HG03108 (cell line): ENCODE data around the gene SH3D21.

ENCODE experiments used
- ATAC-seq: cut with Tn5 transposase; IDR thresholded peaks from one replicate; pipeline ENCODE4 v1.9.1; 2021; ENCODE audit warnings: moderate library complexity; ENCODE audit not compliant: unreplicated experiment

Gene SH3D21

DNA sequence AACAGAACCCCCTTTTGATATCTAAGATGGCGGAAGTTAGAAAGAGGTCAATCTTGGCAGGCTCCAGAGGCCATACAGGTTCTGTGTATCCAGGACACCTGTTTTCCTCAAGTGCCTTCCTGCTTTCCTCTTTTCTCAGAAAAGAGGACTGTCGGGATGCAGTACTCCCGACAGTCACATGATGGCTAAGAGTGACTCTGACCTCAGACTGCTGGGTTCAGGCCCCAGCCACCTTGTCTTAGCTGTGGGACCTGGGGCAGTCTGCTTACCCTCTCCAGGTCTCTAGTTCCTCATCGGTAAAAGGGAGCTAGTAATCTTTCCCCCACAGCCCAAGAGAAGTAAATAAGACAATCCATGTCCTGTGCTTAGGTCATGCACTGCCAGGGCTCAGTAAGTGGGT, 49.6 kb downstream of the SH3D21 start:
- no peak for ATAC-seq

DNA sequence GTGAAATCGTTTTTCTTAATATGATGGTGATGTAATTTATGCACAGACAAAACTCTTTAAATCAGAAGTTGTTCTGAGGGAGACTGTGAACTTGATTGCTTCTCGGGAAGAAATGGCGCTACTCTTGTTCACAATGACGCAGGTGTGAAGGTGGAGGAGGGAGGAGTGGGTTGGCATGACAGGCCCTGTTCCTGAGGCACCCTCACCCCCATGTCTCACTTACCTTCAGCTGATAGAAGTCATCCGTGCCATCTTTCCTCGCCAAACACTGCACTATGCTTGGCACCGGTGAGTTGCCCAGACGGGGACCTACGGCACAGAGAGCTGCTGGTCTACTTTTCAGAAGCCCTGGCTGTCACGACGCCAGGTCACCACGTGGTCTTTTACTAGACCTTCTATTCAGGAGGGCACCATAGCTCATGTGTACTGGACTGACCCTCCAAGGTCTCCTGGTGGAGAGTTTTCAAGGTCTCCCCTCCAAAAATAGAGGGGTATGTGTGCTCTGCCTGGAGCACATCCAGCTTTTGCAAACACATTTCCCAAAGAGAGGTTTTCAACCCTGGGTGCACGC, 52.4 kb downstream of the SH3D21 start:
- no peak for ATAC-seq

DNA sequence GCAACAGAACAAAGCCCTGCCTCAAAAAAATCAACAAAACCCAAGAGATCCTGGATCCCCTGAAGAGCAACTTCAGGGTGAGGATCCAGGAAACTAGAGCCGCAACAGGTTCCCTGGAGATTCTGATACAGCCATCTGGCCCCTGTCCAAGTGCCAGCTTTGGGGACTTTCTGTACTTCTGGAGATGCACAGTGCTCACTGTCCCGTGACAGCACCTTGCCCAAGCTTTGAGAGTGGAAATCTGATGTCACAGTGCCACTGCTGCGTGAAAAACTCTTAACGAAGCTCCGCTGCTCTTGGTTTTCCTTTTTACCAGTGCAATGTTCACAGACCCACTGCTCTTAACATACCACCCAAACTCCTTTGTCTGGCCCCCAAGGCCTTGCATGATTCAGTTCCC, 53.2 kb downstream of the SH3D21 start:
- ATAC-seq = no peak

DNA sequence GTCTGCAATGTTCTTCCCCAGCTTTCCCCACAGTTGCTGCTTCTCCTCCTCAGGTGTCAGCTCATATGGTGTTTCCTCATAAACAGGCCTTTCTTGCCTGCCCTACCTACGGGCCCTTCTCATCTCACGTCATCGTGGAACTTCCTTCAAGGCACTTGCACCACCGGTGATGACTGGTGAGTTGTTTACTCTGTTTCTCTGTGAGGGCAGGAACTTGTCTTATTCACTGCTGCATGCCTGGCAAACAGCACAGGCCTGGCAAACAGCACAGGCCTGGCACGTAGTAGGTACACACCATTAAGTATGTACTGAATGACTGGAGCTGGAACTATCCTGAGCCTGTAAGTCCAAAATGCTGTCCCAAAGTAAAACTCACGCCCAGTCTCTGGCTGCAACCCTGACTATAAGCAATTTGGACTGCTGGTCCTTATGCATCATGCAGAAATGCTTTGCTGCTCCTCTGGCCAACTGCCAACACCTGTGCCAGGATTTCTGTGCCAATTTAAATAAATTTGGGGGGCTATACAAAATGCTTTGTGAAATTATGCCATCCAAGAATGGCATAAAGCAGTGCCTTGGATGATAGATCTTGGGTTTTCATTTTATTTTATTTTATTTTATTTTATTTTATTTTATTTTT, 53.9 kb downstream of the SH3D21 start:
- ATAC-seq = no peak

DNA sequence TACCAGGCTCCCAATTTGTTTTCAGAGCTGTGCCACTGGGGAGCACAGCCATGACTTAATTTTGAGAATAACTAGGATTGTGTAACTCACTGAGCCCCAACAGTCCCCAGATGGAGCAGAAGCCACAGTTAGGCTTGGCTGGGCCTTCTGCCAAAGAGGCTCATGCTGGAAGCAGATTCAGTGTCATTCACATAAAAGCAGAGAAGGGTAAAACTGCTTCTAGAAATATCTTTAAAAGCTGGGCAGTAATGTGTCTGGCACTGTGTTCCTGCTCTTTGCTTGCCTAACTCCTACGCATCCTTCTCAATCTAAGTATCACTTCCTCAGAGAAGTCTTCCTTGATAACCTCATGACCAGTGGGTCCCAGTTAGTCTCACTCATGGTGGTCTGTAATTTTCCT, 59.2 kb downstream of the SH3D21 start:
- ATAC-seq = no peak

DNA sequence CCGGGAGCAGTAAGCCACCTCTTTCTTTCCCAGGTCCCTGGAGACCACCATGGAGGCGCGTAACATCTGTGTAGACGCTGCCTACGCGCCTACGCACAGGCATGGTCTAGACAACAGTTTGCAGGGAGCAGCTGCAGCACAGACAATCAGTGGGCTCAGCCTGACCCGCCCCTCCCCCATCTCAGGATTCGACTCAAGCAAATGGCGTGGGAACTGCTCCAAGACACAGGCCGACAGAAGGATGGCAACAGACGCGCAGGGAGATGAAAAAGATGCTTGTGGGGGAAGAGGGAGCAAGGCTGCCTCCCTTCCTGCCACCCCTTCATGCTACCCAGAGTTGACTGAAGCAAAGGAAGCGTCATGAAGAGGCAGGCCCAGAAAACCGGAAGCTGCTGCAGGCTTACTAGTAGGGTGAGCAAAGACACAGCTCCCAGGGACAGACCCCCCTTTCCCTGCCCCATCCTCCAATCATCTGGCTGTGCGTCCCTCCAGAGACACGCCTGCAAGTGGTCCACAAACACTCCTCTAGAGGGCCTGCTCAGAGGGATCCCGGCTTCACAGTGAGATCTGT, 60.0 kb downstream of the SH3D21 start:
- ATAC-seq = no peak

- ATAC-seq = no peak
Observed at GRCh38 chr1:36367066-36367465, 60.9 kb downstream of the SH3D21 start.

GRCh38 chr1:36367798-36368197, 61.6 kb downstream of the SH3D21 start:
- no peak for ATAC-seq

- ATAC-seq = no peak
Observed at GRCh38 chr1:36369061-36369861, 63.1 kb downstream of the SH3D21 start.
